Mesendoderm (in vitro differentiated cells): Measurements from ENCODE around the gene DPAGT1. TPM values are rescaled to one million over a fixed set of nuclear protein-coding genes. Genes with fewer than 3 reads are reported as not detected.

Experiments
- DNase-seq: peaks from one replicate; pipeline ENCODE4 v3.0.0; 2013
- H2AK5ac ChIP-seq: 2 replicates; pipeline ENCODE4 v1.6.1; 2013; ENCODE audit warnings: low read length, inconsistent platforms
- H2BK120ac ChIP-seq: 2 replicates; pipeline ENCODE4 v1.6.1; 2013; ENCODE audit warnings: low read depth, mild to moderate bottlenecking, low read length, moderate library complexity, mixed read lengths
- H2BK15ac ChIP-seq: replicated peaks from 2 replicates; pipeline ENCODE4 v1.6.1; 2013; ENCODE audit warnings: low read depth, mild to moderate bottlenecking, moderate library complexity
- H2BK5ac ChIP-seq: 2 replicates; pipeline ENCODE4 v1.6.1; 2013; ENCODE audit warnings: low read length, inconsistent platforms
- H3K18ac ChIP-seq: 2 replicates; pipeline ENCODE4 v1.6.1; 2013; ENCODE audit warnings: mild to moderate bottlenecking, low read length, mixed read lengths
- H3K23ac ChIP-seq: one replicate; pipeline ENCODE4 v1.6.1; 2013; ENCODE audit warnings: low read length
- H3K27ac ChIP-seq: 2 replicates; pipeline ENCODE4 v1.5.1; 2013; ENCODE audit warnings: low read depth, mild to moderate bottlenecking, inconsistent platforms, low read length, moderate library complexity
- H3K27me3 ChIP-seq: 2 replicates; pipeline ENCODE4 v1.6.1; 2013; ENCODE audit warnings: low read length, control low read depth, mild to moderate bottlenecking, inconsistent platforms; ENCODE audit not compliant: insufficient read depth, poor library complexity
- H3K36me3 ChIP-seq: 2 replicates; pipeline ENCODE4 v1.6.1; 2013; ENCODE audit warnings: low read length, inconsistent platforms; ENCODE audit not compliant: control insufficient read depth, insufficient read depth
- H3K4ac ChIP-seq: one replicate; pipeline ENCODE4 v1.6.1; 2013; ENCODE audit warnings: low read depth, mild to moderate bottlenecking, low read length, moderate library complexity
- H3K4me1 ChIP-seq: 2 replicates; pipeline ENCODE4 v1.6.1; 2013; ENCODE audit warnings: low read depth, low read length, inconsistent platforms; ENCODE audit not compliant: control insufficient read depth
- H3K4me2 ChIP-seq: 2 replicates; pipeline ENCODE4 v1.6.1; 2013; ENCODE audit warnings: low read length
- H3K4me3 ChIP-seq: 2 replicates; pipeline ENCODE4 v1.5.1; 2013; ENCODE audit warnings: mild to moderate bottlenecking, low read length
- H3K56ac ChIP-seq: one replicate; pipeline ENCODE4 v1.6.1; 2013; ENCODE audit warnings: low read length
- H3K79me1 ChIP-seq: 2 replicates; pipeline ENCODE4 v1.6.1; 2013; ENCODE audit warnings: low read length, inconsistent platforms
- H3K79me2 ChIP-seq: 2 replicates; pipeline ENCODE4 v1.6.1; 2013; ENCODE audit warnings: mild to moderate bottlenecking, low read length; ENCODE audit not compliant: control insufficient read depth, insufficient read depth
- H3K9ac ChIP-seq: 2 replicates; pipeline ENCODE4 v1.6.1; 2013; ENCODE audit warnings: low read length, inconsistent platforms
- H4K5ac ChIP-seq: one replicate; pipeline ENCODE4 v1.6.1; 2013; ENCODE audit warnings: low read length
- H4K8ac ChIP-seq: one replicate; pipeline ENCODE4 v1.6.1; 2013; ENCODE audit warnings: low read depth, mild to moderate bottlenecking, control low read depth, low read length, moderate library complexity
- WGBS: extraction: QIAGEN DNeasy Blood & Tissue Kit; methylation state at CpG from one replicate; pipeline ENCODE4 v1.1.7; 2013; ENCODE audit warnings: low lambda C conversion rate, missing lambda C conversion rate; ENCODE audit not compliant: insufficient coverage; ENCODE audit errors: extremely low coverage; 5-methylcytosine and 5-hydroxymethylcytosine counted together
- polyA plus RNA-seq, 2 experiments: library from polyadenylated mRNA; stranded (reverse); fragments of 200-250 nt; gene quantifications; one replicate each; pipeline ENCODE4 v1.2.3, GENCODE V29; 2013

Gene DPAGT1
- polyA plus RNA-seq (2013, experiment 1 of 2), result 41.4 TPM
- 40.9 TPM for polyA plus RNA-seq (2013, experiment 2 of 2)

- H3K79me1 ChIP-seq, result peaks cover 5% of the 10 kb centered on the region
- H3K36me3 ChIP-seq, result peaks cover 3% of the 10 kb centered on the region
- no peaks in the 10 kb centered on the region for H3K27me3 ChIP-seq
- H2BK5ac ChIP-seq, result peak within 1 kb of the TSS; percentile 89
- no peak within 1 kb of the TSS for H2BK120ac ChIP-seq
- peak within 1 kb of the TSS; percentile 83 for H3K18ac ChIP-seq
- peaks cover 6% of the 10 kb centered on the region for H3K79me2 ChIP-seq
- no CpG with 5 or more reads among the region's 32 CpGs for WGBS
- H4K5ac ChIP-seq, result peak within 1 kb of the TSS; percentile 96
- H4K8ac ChIP-seq, result no peak within 1 kb of the TSS
- peak within 1 kb of the TSS; percentile 97 for H3K56ac ChIP-seq
- peak within 1 kb of the TSS; percentile 50 for H3K4ac ChIP-seq
- peaks cover 10% of the 10 kb centered on the region for H3K4me1 ChIP-seq
- peak within 1 kb of the TSS; percentile 78 for H3K27ac ChIP-seq
- H3K9ac ChIP-seq, result peak within 1 kb of the TSS; percentile 94
- peak within 1 kb of the TSS; percentile 98 for H3K23ac ChIP-seq
- H2BK15ac ChIP-seq, result no peak within 1 kb of the TSS
- H3K4me3 ChIP-seq, result peak within 1 kb of the TSS; percentile 84
- H3K4me2 ChIP-seq, result peak within 1 kb of the TSS; percentile 77
- peak within 1 kb of the TSS; percentile 82 for H2AK5ac ChIP-seq
- peak; percentile 100 for DNase-seq
Observed at GRCh38 chr11:119101759-119102423, at the start of gene DPAGT1. Gene DPAGT1 (minus strand): TSS chr11:119101853. CDS start chr11:119101655, 198 bp downstream.

GRCh38 chr11:119149786-119150275 lies 48.2 kb upstream of the DPAGT1 start:
- Histone ChIP-seq H3K4me3 (peak overlapping the region; percentile 32), H3K4me1 (peaks cover 3% of the 10 kb centered on the region), H4K5ac (no peak overlapping the region), H3K27me3 (peaks cover 8% of the 10 kb centered on the region), H2AK5ac (no peak overlapping the region), H3K23ac (peak overlapping the region; percentile 54), H3K4ac (no peak overlapping the region), H3K9ac (peak overlapping the region; percentile 47), H4K8ac (no peak overlapping the region), H3K79me1 (no peaks in the 10 kb centered on the region), H2BK120ac (no peak overlapping the region), H3K27ac (no peak overlapping the region), H3K79me2 (no peaks in the 10 kb centered on the region), H2BK5ac (no peak overlapping the region), H3K36me3 (no peaks in the 10 kb centered on the region), H3K4me2 (peak overlapping the region; percentile 67), H3K56ac (peak overlapping the region; percentile 80), H2BK15ac (no peak overlapping the region), H3K18ac (no peak overlapping the region)
- no CpG with 5 or more reads among the region's 33 CpGs for WGBS
- no peak for DNase-seq

- H2BK15ac ChIP-seq, result no peak within 1 kb of the TSS
- peak within 1 kb of the TSS; percentile 80 for H3K56ac ChIP-seq
- H3K79me2 ChIP-seq, result no peaks in the 10 kb centered on the region
- peak within 1 kb of the TSS; percentile 32 for H3K4me3 ChIP-seq
- H3K9ac ChIP-seq, result peak within 1 kb of the TSS; percentile 47
- peaks cover 3% of the 10 kb centered on the region for H3K4me1 ChIP-seq
- no peaks in the 10 kb centered on the region for H3K79me1 ChIP-seq
- no peak within 1 kb of the TSS for H2BK5ac ChIP-seq
- no peak within 1 kb of the TSS for H4K8ac ChIP-seq
- WGBS, result no CpG with 5 or more reads among the region's 73 CpGs
- no peak within 1 kb of the TSS for H2AK5ac ChIP-seq
- peak within 1 kb of the TSS; percentile 67 for H3K4me2 ChIP-seq
- H4K5ac ChIP-seq, result no peak within 1 kb of the TSS
- DNase-seq, result peak; percentile 41
- H2BK120ac ChIP-seq, result no peak within 1 kb of the TSS
- no peak within 1 kb of the TSS for H3K18ac ChIP-seq
- peak within 1 kb of the TSS; percentile 54 for H3K23ac ChIP-seq
- H3K4ac ChIP-seq, result no peak within 1 kb of the TSS
- H3K27ac ChIP-seq, result no peak within 1 kb of the TSS
- peaks cover 8% of the 10 kb centered on the region for H3K27me3 ChIP-seq
- no peaks in the 10 kb centered on the region for H3K36me3 ChIP-seq
Observed at GRCh38 chr11:119149018-119149785, 47.5 kb upstream of the DPAGT1 start, which contains the start of gene ABCG4. Gene ABCG4 (plus strand): TSS chr11:119149052. CDS start chr11:119149966, 914 bp downstream.

DNA sequence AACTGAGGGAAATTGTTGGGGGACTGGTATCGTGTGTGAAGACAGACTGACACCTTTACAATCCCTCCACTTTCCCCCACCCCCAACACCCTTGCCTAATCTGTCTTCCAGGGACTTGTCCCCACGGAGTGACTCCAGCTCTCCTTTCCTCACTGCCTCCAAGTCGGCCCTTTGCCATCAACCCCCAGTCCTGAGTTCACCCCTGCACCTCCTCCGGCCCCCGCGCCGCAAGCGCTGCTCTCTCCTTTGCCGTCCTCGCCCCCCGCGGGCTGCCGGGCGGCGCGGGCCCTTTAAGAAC lies 47.0 kb upstream of the DPAGT1 start:
- Histone ChIP-seq H2AK5ac (no peak overlapping the region), H3K23ac (no peak overlapping the region), H3K79me1 (no peaks in the 10 kb centered on the region), H4K8ac (no peak overlapping the region), H3K18ac (no peak overlapping the region), H3K36me3 (no peaks in the 10 kb centered on the region), H3K56ac (peak overlapping the region; percentile 56), H4K5ac (no peak overlapping the region), H2BK15ac (no peak overlapping the region), H2BK120ac (no peak overlapping the region), H3K27ac (no peak overlapping the region), H3K4me2 (peak overlapping the region; percentile 67), H3K9ac (peak overlapping the region; percentile 12), H3K4me1 (peaks cover 3% of the 10 kb centered on the region), H2BK5ac (no peak overlapping the region), H3K4ac (no peak overlapping the region), H3K4me3 (peak overlapping the region; percentile 26), H3K79me2 (no peaks in the 10 kb centered on the region), H3K27me3 (peaks cover 8% of the 10 kb centered on the region)
- peak; percentile 28 for DNase-seq
- WGBS, result no CpG with 5 or more reads among the region's 16 CpGs

GRCh38 chr11:119147604-119148333 lies 46.1 kb upstream of the DPAGT1 start:
- Histone ChIP-seq H2AK5ac (no peak overlapping the region), H3K79me2 (no peaks in the 10 kb centered on the region), H3K56ac (no peak overlapping the region), H3K9ac (no peak overlapping the region), H2BK120ac (no peak overlapping the region), H3K27ac (no peak overlapping the region), H3K36me3 (no peaks in the 10 kb centered on the region), H3K27me3 (peaks cover 8% of the 10 kb centered on the region), H2BK15ac (no peak overlapping the region), H4K8ac (no peak overlapping the region), H3K4ac (no peak overlapping the region), H3K23ac (no peak overlapping the region), H3K4me1 (peaks cover 3% of the 10 kb centered on the region), H3K4me2 (no peak overlapping the region), H2BK5ac (no peak overlapping the region), H3K4me3 (no peak overlapping the region), H4K5ac (no peak overlapping the region), H3K18ac (no peak overlapping the region), H3K79me1 (no peaks in the 10 kb centered on the region)
- WGBS, result no CpG with 5 or more reads among the region's 6 CpGs
- DNase-seq, result peak; percentile 57
